HG02938 (cell line): ENCODE results near the gene SH3PXD2A.

Source experiments
- ATAC-seq: cut with Tn5 transposase; IDR thresholded peaks from one replicate; pipeline ENCODE4 v1.9.1; 2021; ENCODE audit warnings: mild to moderate bottlenecking, moderate library complexity; ENCODE audit not compliant: unreplicated experiment

SH3PXD2A gene

GRCh38 chr10:103552856-103553742 is 302.3 kb downstream of the SH3PXD2A start:
- ATAC-seq = no peak

DNA sequence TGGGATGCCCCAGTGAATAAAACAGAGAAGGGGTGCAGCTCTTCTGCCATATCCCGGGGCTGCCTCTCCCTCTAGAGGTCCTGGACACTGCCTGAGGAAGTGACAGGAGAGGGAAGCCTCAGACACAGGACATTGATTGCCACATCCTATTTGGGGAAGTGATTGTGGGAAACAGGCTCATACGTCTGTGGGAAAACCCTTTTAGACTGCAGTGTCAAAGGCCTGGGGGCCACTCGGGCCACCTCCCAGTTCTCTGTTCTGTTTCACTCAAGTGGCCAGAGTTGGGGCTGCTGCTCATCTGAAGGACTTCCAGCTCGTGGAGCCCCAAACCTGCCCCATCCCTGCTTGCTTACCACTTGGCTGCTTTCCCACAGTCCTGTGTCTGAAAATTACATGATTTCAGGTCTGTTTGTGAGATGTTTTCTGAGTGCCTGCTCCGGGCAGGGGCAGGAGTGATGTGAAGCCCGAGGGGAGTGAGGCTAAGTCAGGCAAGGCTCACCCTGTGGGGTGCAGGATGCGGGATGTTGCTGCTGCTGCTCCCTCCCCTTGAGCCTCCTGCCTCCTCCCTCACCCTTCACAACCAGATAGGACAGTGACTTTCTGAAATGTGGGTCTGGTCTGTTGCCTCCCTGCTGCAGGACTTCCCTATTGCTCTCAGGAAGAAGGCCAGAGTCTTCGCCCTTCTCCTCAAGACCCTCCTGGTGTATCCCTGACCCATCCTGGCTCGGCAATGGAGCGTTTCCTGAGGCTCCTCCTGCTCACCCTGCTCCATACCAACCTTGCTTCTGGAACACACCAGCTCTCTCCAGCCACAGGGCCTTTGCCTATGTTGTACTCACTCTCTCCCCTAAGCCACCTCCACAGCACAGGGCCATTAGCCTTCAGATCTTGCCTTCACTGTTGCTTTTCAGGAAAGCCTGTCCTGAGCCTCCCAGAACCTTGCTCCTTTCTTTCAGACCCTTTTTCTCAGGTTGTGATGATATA is 303.5 kb downstream of the SH3PXD2A start:
- no peak for ATAC-seq

DNA sequence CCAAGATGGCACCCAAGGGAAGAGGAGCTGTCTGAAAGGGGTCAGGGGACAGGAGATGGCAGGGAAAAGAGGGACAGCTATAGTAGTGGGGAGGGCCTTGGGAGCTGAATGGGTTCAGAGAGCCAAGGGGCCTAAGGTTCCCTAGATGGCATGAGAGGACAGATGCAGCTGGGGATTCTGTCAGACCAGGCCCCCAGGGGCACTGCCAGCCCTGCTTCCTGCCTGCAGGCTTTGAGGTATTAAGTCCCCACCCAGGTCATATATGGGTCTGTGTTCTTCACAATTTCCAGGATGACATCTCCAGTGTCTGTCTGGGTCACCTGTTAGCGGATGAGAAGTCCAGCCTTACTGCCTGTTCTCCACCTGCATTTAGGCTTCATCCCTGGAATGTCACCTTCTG is 305.1 kb downstream of the SH3PXD2A start:
- ATAC-seq = no peak

- no peak for ATAC-seq
Observed at GRCh38 chr10:103549349-103549685, 306.1 kb downstream of the SH3PXD2A start.

- ATAC-seq = no peak
Observed at GRCh38 chr10:103548581-103549348, 306.6 kb downstream of the SH3PXD2A start.

DNA sequence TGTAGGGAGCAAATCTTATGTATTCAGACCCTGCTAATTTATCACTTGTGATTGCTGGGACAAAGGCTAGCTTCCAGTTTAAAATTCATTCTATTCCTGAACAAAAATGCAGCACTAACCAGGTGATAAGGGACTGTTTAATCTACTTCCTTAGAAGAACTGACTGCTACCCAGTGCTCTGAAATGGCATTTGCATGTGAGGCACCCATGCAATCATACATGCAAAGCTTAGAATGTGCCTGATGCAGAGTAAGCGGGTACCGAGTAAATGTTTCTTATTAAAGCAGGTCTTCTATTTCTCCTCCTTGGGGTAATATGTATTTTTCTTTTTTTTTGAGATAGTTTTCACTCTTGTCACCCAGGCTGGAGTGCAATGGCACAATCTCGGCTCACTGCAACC is 307.4 kb downstream of the SH3PXD2A start:
- no peak for ATAC-seq

DNA sequence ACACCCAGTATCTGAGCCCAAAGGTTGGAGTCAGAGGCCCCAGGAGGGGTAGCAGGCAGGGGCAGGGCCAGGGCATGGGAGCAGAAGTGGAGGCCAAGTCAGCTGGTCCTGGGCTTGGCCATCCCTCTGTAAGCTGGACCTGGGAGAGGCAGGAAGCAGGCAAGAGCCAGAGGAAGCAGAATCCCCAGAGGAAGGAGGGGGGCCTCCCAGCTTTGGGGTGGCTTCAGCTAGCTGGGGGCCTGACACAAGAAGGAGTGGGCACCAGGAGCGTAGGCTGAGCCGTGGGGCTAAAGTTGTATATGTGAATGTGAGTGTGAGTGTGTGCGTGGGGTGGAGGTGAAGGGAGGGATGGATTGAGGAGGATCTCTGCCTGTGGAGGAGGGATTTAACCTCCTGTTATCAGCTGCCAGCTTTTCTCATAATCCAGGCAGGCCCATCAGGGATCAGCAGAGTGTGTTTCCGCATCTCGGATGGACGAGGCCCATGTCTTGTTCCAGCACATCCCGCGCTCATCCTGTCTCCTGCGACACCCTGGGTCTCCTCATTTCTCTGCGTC is 307.9 kb downstream of the SH3PXD2A start:
- no peak for ATAC-seq

- no peak for ATAC-seq
Observed at GRCh38 chr10:103546401-103546800, 309.0 kb downstream of the SH3PXD2A start.

DNA sequence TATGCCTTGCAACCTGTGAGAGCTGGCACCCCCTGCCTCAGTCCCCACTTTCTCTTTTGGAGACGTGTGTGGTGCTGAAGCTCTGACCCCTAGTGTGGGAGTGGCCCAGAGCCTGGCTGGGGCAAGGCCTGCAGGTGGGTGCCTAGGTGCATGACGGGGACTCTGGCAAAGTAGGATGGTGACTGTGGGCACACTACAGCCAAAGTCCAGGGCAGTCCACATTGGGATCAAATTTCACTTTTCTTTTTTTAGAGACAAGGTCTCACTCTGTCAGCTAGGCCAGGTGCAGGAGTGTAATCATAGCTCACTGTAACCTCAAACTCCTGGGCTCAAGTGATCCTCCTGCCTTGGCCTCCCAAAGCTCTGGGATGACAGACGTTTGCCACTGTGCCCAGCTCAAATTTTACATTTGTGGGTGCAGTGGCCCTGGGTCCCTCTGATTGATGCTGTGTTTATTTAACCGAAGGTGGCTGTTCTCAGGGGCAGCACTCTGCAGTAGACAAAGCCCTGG is 309.6 kb downstream of the SH3PXD2A start:
- no peak for ATAC-seq

DNA sequence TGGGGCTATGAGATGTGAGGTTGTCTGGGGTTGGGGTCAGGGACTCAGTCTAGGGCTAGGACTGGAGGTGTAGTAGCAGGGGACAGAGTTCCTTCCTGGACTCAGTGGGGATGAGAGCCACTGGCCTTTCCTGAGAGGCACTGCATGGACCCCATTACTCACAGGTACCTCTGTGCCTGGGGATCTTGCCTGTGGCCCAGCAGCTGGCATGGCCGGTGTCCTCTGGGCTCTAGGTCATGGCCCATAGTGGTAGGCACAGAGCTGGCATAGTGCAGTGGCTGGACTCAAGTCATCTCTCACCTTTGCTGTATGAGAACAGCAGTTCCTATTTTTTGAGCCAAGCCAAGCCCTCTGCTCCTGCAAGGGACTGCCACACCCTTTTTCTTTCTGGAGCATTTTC is 310.0 kb downstream of the SH3PXD2A start:
- ATAC-seq = no peak

GRCh38 chr10:103544657-103545310 is 310.6 kb downstream of the SH3PXD2A start:
- ATAC-seq = no peak
